Epithelial cell of proximal tubule (primary cell): ENCODE measurements around the gene SKIL. TPM values are rescaled to one million over a fixed set of nuclear protein-coding genes. Genes with fewer than 3 reads are reported as not detected.
A peak's percentile ranks its signal among the peaks of the same experiment; 100 is the strongest.
"Not testable (repeated sequence)": the region's sequence is repeated elsewhere in the genome, so short reads cannot be mapped to it uniquely, and the experiment has no call there.

Experiments
- DNase-seq: peaks from one replicate; pipeline ENCODE4 v3.0.0-alpha.2; 2011; ENCODE audit warnings: low read depth
- H3K4me3 ChIP-seq: 2 replicates; pipeline ENCODE4 v1.5.1; 2011; ENCODE audit warnings: low read depth, mild to moderate bottlenecking, low read length
- CTCF ChIP-seq: conservative IDR thresholded peaks from 2 replicates; pipeline ENCODE4 v1.5.1; 2012; ENCODE audit warnings: low read depth, mild to moderate bottlenecking, low read length
- total RNA-seq: library from RNA; depleted of rRNA; stranded (reverse); fragments of >200 nt; gene quantifications from 2 replicates; pipeline ENCODE4 v1.2.3, GENCODE V29; 2015

SKIL gene
- total RNA-seq, 1 donor from 2014 or later, result 25.1 TPM

GRCh38 chr3:170338690-170339340 lies 18.7 kb upstream of the SKIL start:
- TF ChIP-seq CTCF, result no peak
- DNase-seq, result no peak
- H3K4me3 ChIP-seq, result no peak overlapping the region

- DNase-seq, H3K4me3 ChIP-seq: not testable (repeated sequence)
Observed at GRCh38 chr3:170342273-170342672, 15.2 kb upstream of the SKIL start.

DNA sequence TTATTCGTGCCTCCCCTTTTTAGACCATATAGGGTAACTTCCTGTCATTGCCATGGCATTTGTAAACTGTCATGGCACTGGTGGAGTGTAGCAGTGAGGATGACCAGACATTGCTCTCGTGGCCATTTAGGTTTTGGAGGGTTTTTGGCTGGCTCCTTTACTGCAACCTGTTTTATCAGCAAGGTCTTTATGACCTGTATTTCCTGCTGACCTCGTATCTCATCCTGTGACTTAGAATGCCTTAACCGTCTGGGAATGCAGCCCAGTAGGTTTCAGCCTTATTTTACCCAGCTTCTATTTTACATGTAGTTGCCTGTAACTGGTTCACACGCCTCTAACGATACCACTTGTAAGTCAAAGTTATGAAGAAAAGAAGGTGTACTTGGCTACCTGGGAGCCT lies 13.7 kb upstream of the SKIL start:
- DNase-seq, result not testable (repeated sequence)

GRCh38 chr3:170344971-170345370 lies 12.5 kb upstream of the SKIL start:
- no peak overlapping the region for H3K4me3 ChIP-seq
- no peak for DNase-seq
- TF ChIP-seq CTCF, result no peak

More for the DNA sequence above, 13.7 kb upstream of the SKIL start:
- not testable (repeated sequence) for H3K4me3 ChIP-seq

- TF ChIP-seq CTCF, result no peak
- DNase-seq, result peak; percentile 63
- H3K4me3 ChIP-seq, result no peak overlapping the region
Observed at GRCh38 chr3:170346481-170347392, 10.8 kb upstream of the SKIL start.

GRCh38 chr3:170350515-170351413 lies 6.8 kb upstream of the SKIL start:
- TF ChIP-seq CTCF, result no peak
- H3K4me3 ChIP-seq, result no peak overlapping the region
- no peak for DNase-seq

GRCh38 chr3:170352936-170353335 lies 4.6 kb upstream of the SKIL start:
- TF ChIP-seq CTCF, result no peak
- no peak overlapping the region for H3K4me3 ChIP-seq
- DNase-seq, result no peak
